LHCN-M2 (cell line): ENCODE measurements around the gene PPP2R2C. TPM values are rescaled to one million over a fixed set of nuclear protein-coding genes. Genes with fewer than 3 reads are reported as not detected.
A peak's percentile ranks its signal among the peaks of the same experiment; 100 is the strongest.

Experiments
- DNase-seq: peaks from one replicate; pipeline ENCODE4 v3.0.0-alpha.2; 2012; ENCODE audit warnings: low read depth
- total RNA-seq: library from RNA; depleted of rRNA; stranded (reverse); fragments of >200 nt; gene quantifications from 2 replicates; pipeline ENCODE4 v1.2.3, GENCODE V29; 2014

The PPP2R2C gene
- total RNA-seq, 1 experiment from 2014 or later: 0.98 TPM

- no peak for DNase-seq
Measured at GRCh38 chr4:6426571-6427438, 45.6 kb downstream of the PPP2R2C start.

GRCh38 chr4:6425911-6426310, 46.5 kb downstream of the PPP2R2C start:
- no peak for DNase-seq

- no peak for DNase-seq
Measured at GRCh38 chr4:6425336-6425735, 47.1 kb downstream of the PPP2R2C start.

GRCh38 chr4:6424425-6424824, 48.0 kb downstream of the PPP2R2C start:
- no peak for DNase-seq

- no peak for DNase-seq
Measured at GRCh38 chr4:6423575-6423974, 48.8 kb downstream of the PPP2R2C start.

- DNase-seq: no peak
Measured at GRCh38 chr4:6422866-6423265, 49.5 kb downstream of the PPP2R2C start.

GRCh38 chr4:6422105-6422504, 50.3 kb downstream of the PPP2R2C start:
- DNase-seq: no peak

- DNase-seq: no peak
Measured at GRCh38 chr4:6421397-6421796, 51.0 kb downstream of the PPP2R2C start.

- DNase-seq: no peak
Measured at GRCh38 chr4:6420972-6421371, 51.4 kb downstream of the PPP2R2C start.

- DNase-seq: no peak
Measured at GRCh38 chr4:6420036-6420435, 52.4 kb downstream of the PPP2R2C start.

GRCh38 chr4:6419452-6420028, 52.9 kb downstream of the PPP2R2C start:
- peak; percentile 15 for DNase-seq

GRCh38 chr4:6418193-6418755, 54.1 kb downstream of the PPP2R2C start:
- no peak for DNase-seq

- DNase-seq: no peak
Measured at GRCh38 chr4:6417516-6418050, 54.8 kb downstream of the PPP2R2C start.

- DNase-seq: peak; percentile 14
Measured at GRCh38 chr4:6416518-6417286, 55.7 kb downstream of the PPP2R2C start.

- no peak for DNase-seq
Measured at GRCh38 chr4:6415031-6415705, 57.2 kb downstream of the PPP2R2C start.

GRCh38 chr4:6414578-6414977, 57.8 kb downstream of the PPP2R2C start:
- no peak for DNase-seq

GRCh38 chr4:6410664-6411063, 61.8 kb downstream of the PPP2R2C start:
- no peak for DNase-seq

- DNase-seq: no peak
Measured at GRCh38 chr4:6410068-6410467, 62.3 kb downstream of the PPP2R2C start.

GRCh38 chr4:6409381-6409780, 63.0 kb downstream of the PPP2R2C start:
- DNase-seq: no peak

GRCh38 chr4:6408263-6408662, 64.2 kb downstream of the PPP2R2C start:
- DNase-seq: no peak

GRCh38 chr4:6405397-6405706, 67.1 kb downstream of the PPP2R2C start:
- no peak for DNase-seq
